OCI-M1 (cell line): Measurements from ENCODE around the gene ASTN2.

ENCODE experiments used
- DNase-seq: peaks from one replicate; lab custom pipeline; 2025; lab: John Stamatoyannopoulos, UW

The ASTN2 gene

GRCh38 chr9:116627433-116627832 is 787.4 kb downstream of the ASTN2 start:
- DNase-seq = no peak

GRCh38 chr9:116626762-116627161 is 788.1 kb downstream of the ASTN2 start:
- no peak for DNase-seq

- DNase-seq = peak; percentile 18
Observed at GRCh38 chr9:116623715-116624114, 791.1 kb downstream of the ASTN2 start.

DNA sequence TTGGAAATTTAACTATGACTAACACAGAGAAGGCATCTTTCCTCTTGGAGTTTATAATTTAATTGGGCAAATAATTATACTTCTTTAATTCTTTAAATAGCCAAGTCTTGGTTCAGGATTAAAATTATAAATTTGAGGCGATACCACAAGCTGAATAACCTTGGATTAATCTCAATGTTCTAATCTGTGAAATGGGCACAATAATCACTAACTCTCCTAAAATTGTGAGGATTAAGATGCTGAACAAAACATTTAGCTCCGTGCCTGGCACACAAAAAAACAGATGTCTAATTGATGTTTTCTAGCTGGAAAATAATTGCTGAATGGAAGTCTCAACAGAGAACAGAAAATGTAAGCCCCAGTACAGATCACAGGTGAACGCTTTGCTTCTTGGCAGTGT is 797.5 kb downstream of the ASTN2 start:
- DNase-seq = no peak

DNA sequence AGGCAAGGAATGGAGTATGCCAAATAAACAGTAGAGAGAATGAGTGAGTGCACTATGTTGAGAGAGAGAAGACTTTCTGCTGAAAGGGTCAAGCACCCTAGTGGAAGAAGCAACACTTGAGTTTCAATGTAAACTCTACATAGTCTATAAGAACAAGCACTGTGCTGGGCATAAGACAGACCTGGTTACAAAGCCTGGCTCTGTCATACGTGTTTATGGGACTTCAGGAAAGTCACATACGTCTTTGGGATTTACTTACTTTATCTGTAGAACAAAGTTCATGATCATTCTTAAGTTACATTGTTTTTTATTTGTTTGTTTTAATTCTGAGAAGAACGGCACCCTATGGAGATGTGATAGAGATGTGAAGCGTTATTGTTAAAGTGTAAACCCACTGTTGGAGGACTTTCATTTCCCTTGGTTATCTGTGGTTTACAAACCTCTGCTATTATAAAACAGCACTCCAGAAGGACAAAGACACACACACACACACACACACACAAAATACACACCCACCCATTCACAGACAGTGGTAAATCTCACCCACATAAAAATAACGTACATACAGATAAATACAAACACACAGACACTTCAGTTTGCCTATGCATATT is 798.4 kb downstream of the ASTN2 start:
- DNase-seq = no peak

- DNase-seq = no peak
Observed at GRCh38 chr9:116608064-116608463, 806.8 kb downstream of the ASTN2 start.

GRCh38 chr9:116605904-116606341 is 808.9 kb downstream of the ASTN2 start:
- DNase-seq = no peak

- DNase-seq = no peak
Observed at GRCh38 chr9:116605060-116605459, 809.8 kb downstream of the ASTN2 start.

GRCh38 chr9:116604251-116604650 is 810.6 kb downstream of the ASTN2 start:
- no peak for DNase-seq

- peak; percentile 26 for DNase-seq
Observed at GRCh38 chr9:116599342-116599884, 815.4 kb downstream of the ASTN2 start.

- no peak for DNase-seq
Observed at GRCh38 chr9:116596646-116597045, 818.2 kb downstream of the ASTN2 start.

- no peak for DNase-seq
Observed at GRCh38 chr9:116594547-116594946, 820.3 kb downstream of the ASTN2 start.

- no peak for DNase-seq
Observed at GRCh38 chr9:116592970-116593369, 821.9 kb downstream of the ASTN2 start.

DNA sequence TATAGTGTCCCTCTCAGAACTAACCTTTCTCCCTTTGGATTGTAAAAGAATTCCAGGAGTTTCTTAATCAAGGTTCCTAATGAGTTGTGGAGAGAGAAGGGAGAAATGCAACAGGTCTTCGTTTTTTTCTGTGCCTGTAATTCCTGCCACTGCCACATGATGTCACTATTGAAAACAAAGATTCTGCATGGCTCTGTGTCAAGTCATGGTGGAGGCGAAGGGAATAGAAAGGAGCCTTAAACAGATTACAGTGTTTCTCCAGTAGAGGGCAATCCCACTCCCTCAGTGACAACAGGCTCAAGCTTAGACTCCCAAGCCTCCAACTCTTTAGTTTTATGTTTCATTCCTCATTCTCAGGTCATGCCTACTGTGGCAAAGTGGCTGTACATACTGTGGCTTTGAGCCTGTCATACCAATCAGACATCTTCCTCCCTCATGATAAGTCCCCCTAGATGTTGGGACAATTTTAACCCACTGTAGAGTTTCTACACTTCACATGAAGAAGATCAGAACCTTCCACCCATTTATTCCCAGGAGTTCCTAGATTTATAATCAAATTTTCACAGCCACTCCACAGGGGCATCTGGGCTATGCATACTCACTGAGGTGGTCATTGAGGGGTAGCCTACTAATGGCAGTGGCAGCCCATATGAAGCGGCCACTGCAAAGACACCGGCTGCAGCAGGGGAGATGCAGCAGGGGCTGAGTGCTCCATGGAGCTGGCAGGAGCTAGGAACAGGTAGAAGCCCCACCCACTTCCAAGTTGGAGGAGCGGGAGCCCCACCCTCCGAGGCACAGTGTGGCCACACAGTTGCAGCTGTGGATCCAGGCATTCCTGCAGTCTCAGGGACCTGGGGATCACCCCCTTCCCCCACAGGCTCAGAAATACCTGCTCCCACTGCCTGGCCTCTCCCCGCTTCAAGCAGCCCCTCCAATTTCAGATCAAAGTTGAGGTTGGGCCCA is 825.2 kb downstream of the ASTN2 start:
- DNase-seq = peak; percentile 80

- no peak for DNase-seq
Observed at GRCh38 chr9:116587919-116588318, 826.9 kb downstream of the ASTN2 start.

DNA sequence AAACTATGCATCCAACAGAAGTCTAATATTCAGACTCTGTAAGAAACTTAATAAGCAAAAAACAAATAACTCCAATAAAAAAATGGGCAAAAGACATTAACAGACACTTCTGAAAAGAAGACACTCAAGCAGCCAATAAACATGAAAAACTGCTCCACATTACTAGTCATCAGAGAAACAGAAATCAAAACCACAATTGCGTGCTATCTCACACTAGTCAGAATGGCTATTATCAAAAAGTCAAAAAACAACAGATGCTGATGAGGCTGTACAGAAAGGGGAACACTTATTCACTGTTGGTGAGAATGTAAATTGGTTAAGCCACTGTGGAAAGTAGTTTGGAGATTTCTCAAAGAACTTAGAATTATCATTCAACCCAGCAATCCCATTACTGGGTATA is 829.0 kb downstream of the ASTN2 start:
- DNase-seq = peak; percentile 77

- DNase-seq = no peak
Observed at GRCh38 chr9:116585204-116585603, 829.7 kb downstream of the ASTN2 start.

- DNase-seq = no peak
Observed at GRCh38 chr9:116580853-116581252, 834.0 kb downstream of the ASTN2 start.

- no peak for DNase-seq
Observed at GRCh38 chr9:116576386-116576785, 838.5 kb downstream of the ASTN2 start.

DNA sequence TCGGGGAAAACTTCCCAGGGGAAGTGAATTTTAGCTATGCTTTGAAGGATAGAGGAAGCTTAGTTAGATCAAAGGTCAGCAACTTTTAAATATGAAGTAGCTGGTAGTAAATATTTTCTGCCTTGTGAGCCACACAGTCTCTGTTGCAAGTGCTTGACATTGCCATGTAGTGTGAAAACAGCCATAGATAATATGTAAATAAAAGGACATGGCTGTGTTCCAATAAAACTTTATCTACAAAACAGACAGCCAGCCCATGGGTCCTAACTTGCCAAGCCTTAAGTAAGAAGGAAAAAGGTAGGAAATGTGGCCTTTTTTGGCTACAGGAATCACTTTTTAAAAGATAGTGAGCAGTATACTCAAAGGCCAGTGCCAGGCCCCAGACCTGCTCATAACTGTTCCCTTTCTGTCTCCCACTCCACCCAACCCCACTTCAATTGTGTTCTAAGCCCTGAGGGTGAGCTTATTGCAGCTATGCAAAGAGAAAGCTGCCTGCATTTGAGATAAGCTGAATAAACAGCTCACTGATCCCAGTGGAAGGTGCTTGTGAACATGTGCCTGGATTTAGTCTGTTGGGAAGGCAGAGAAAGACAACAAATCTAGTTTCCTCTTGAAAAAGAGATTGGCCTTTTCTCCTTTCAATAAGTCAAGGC is 840.7 kb downstream of the ASTN2 start:
- peak; percentile 35 for DNase-seq

GRCh38 chr9:116572095-116572748 is 842.6 kb downstream of the ASTN2 start:
- peak; percentile 88 for DNase-seq

GRCh38 chr9:116569111-116569510 is 845.7 kb downstream of the ASTN2 start:
- DNase-seq = no peak
